ENCODE results near the gene EHBP1L1. TPM values are rescaled to one million over a fixed set of nuclear protein-coding genes. Genes with fewer than 3 reads are reported as not detected.

EHBP1L1 gene
- total and polyA plus RNA-seq, 2 of the 13 experiments (the other 11 are each of a cell fraction or from before 2014, with no cell fraction given), result 8.3 to 10.6 TPM

- TF ChIP-seq, protein P1, sequence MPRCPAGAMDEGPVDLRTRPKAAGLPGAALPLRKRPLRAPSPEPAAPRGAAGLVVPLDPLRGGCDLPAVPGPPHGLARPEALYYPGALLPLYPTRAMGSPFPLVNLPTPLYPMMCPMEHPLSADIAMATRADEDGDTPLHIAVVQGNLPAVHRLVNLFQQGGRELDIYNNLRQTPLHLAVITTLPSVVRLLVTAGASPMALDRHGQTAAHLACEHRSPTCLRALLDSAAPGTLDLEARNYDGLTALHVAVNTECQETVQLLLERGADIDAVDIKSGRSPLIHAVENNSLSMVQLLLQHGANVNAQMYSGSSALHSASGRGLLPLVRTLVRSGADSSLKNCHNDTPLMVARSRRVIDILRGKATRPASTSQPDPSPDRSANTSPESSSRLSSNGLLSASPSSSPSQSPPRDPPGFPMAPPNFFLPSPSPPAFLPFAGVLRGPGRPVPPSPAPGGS (CRISPR knock-in tag; IDR thresholded peaks at IDR 0.05), result no peak
- TF ChIP-seq SPEN (CRISPR knock-in tag; IDR thresholded peaks at IDR 0.05; ENCODE audit: low read depth) (peak; percentile 41), FOXC1 (CRISPR knock-in tag; IDR thresholded peaks at IDR 0.05; ENCODE audit: borderline replicate concordance) (no peak), TFDP1 (CRISPR knock-in tag; IDR thresholded peaks at IDR 0.05; ENCODE audit: borderline replicate concordance) (0 out of 2 replicates have a peak, but pooled peaks have one; percentile 10), AHR (CRISPR knock-in tag; IDR thresholded peaks at IDR 0.05) (no peak), CEBPG (CRISPR knock-in tag; IDR thresholded peaks at IDR 0.05) (no peak), JUND (CRISPR knock-in tag; IDR thresholded peaks at IDR 0.05) (peak; percentile 13; the same call in 1 of the 2 replicates), ZNF253 (CRISPR knock-in tag; IDR thresholded peaks at IDR 0.05; ENCODE audit: borderline replicate concordance) (no peak), SETDB1 (CRISPR knock-in tag; IDR thresholded peaks at IDR 0.05; ENCODE audit: borderline replicate concordance) (no peak), REXO4 (CRISPR knock-in tag; IDR thresholded peaks at IDR 0.05; ENCODE audit: borderline replicate concordance) (no peak), NBN (conservative IDR thresholded peaks at IDR 0.05) (no peak), ZNF431 (CRISPR knock-in tag; IDR thresholded peaks at IDR 0.05; ENCODE audit: borderline replicate concordance, low read depth) (0 out of 2 replicates have a peak, but pooled peaks have one; percentile 58), NCOA2 (CRISPR knock-in tag; IDR thresholded peaks at IDR 0.05) (no peak), ZNF563 (CRISPR knock-in tag; IDR thresholded peaks at IDR 0.05) (peak; percentile 46; the same call in 1 of the 2 replicates), ZNF883 (CRISPR knock-in tag; IDR thresholded peaks at IDR 0.05; ENCODE audit: not compliant biosample characterization) (no peak), ZBTB33 (CRISPR knock-in tag; IDR thresholded peaks at IDR 0.05) (peak; percentile 11; the same call in 1 of the 2 replicates)
- TF ChIP-seq, protein P2, sequence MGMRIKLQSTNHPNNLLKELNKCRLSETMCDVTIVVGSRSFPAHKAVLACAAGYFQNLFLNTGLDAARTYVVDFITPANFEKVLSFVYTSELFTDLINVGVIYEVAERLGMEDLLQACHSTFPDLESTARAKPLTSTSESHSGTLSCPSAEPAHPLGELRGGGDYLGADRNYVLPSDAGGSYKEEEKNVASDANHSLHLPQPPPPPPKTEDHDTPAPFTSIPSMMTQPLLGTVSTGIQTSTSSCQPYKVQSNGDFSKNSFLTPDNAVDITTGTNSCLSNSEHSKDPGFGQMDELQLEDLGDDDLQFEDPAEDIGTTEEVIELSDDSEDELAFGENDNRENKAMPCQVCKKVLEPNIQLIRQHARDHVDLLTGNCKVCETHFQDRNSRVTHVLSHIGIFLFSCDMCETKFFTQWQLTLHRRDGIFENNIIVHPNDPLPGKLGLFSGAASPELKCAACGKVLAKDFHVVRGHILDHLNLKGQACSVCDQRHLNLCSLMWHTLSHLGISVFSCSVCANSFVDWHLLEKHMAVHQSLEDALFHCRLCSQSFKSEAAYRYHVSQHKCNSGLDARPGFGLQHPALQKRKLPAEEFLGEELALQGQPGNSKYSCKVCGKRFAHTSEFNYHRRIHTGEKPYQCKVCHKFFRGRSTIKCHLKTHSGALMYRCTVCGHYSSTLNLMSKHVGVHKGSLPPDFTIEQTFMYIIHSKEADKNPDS (CRISPR knock-in tag; IDR thresholded peaks at IDR 0.05), result no peak
- TF ChIP-seq, protein P3, sequence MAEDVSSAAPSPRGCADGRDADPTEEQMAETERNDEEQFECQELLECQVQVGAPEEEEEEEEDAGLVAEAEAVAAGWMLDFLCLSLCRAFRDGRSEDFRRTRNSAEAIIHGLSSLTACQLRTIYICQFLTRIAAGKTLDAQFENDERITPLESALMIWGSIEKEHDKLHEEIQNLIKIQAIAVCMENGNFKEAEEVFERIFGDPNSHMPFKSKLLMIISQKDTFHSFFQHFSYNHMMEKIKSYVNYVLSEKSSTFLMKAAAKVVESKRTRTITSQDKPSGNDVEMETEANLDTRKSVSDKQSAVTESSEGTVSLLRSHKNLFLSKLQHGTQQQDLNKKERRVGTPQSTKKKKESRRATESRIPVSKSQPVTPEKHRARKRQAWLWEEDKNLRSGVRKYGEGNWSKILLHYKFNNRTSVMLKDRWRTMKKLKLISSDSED (CRISPR knock-in tag; IDR thresholded peaks at IDR 0.05), result 0 out of 2 replicates have a peak, but pooled peaks have one; percentile 20
Observed at GRCh38 chr11:65615950-65616574, 40.2 kb downstream of the EHBP1L1 start (continued).

Measured in HepG2 (cell line).